Activated CD4-positive, alpha-beta memory T cell treated with anti-CD3 and anti-CD28 coated beads, Interleukin-2, amount 10 ng/mL, durations not matched to agents 7 days and 5 days (primary cell): ENCODE results near the gene ALPL. TPM values are rescaled to one million over a fixed set of nuclear protein-coding genes. Genes with fewer than 3 reads are reported as not detected.

Source experiments
- CTCF ChIA-PET: fragments of 350-600 bp; sonication (Branson Sonifier 250); formaldehyde crosslinking; loops from one replicate; lab custom pipeline; 2021; ENCODE audit warnings: antibody characterized with exemption, inconsistent platforms; lab: Charles Lee
- POLR2A ChIA-PET: fragments of 350-600 bp; sonication (Branson Sonifier 250); formaldehyde crosslinking; loops from one replicate; lab custom pipeline; 2021; ENCODE audit warnings: antibody characterized with exemption; lab: Charles Lee
- DNase-seq: peaks from one replicate; pipeline ENCODE4 v3.0.0-alpha.2; 2020
- H3K27ac Mint-ChIP-seq: one replicate; pipeline ENCODE4 v1.8.0; 2021; ENCODE audit warnings: mild to moderate bottlenecking, mixed read lengths
- H3K27me3 Mint-ChIP-seq: one replicate; pipeline ENCODE4 v1.8.0; 2021; ENCODE audit warnings: mixed read lengths
- H3K36me3 Mint-ChIP-seq: one replicate; pipeline ENCODE4 v1.8.0; 2021; ENCODE audit warnings: low read depth, mixed read lengths
- H3K4me1 Mint-ChIP-seq: one replicate; pipeline ENCODE4 v1.8.0; 2021; ENCODE audit warnings: mixed read lengths
- H3K4me3 Mint-ChIP-seq: one replicate; pipeline ENCODE4 v1.8.0; 2021; ENCODE audit warnings: mild to moderate bottlenecking, mixed read lengths
- H3K9me3 Mint-ChIP-seq: one replicate; pipeline ENCODE4 v1.8.0; 2021; ENCODE audit warnings: mixed read lengths
- total RNA-seq, 2 experiments: library from RNA; stranded (reverse); gene quantifications; one replicate each; pipeline ENCODE4 v1.2.3, GENCODE V29; 2021

The ALPL gene
- total RNA-seq, 2 experiments from 2014 or later, result not detected

GRCh38 chr1:21621051-21621450 lies 111.8 kb downstream of the ALPL start:
- Mint-ChIP-seq H3K4me3 (no peak overlapping the region), H3K27ac (no peak overlapping the region), H3K36me3 (no peaks in the 10 kb centered on the region), H3K9me3 (no peaks in the 10 kb centered on the region), H3K27me3 (peaks cover 15% of the 10 kb centered on the region), H3K4me1 (peaks cover 6% of the 10 kb centered on the region)
- CTCF ChIA-PET, result interaction anchor here (1.0 kb wide), 1 partner anchor 25 kb away, joined by 3 read pairs; no protein-coding TSS in a partner anchor
- no peak for DNase-seq
- POLR2A ChIA-PET, result no interaction called here

GRCh38 chr1:21621761-21622436 lies 112.7 kb downstream of the ALPL start:
- Mint-ChIP-seq H3K36me3 (no peaks in the 10 kb centered on the region), H3K27me3 (peaks cover 15% of the 10 kb centered on the region), H3K4me3 (no peak overlapping the region), H3K9me3 (no peaks in the 10 kb centered on the region), H3K4me1 (peaks cover 6% of the 10 kb centered on the region), H3K27ac (no peak overlapping the region)
- no peak for DNase-seq
- ChIA-PET CTCF (no interaction called here), POLR2A (no interaction called here)

GRCh38 chr1:21622466-21623315 lies 113.5 kb downstream of the ALPL start:
- H3K27ac Mint-ChIP-seq, result no peak overlapping the region
- peaks cover 6% of the 10 kb centered on the region for H3K4me1 Mint-ChIP-seq
- DNase-seq, result peak; percentile 59
- peak overlapping the region; percentile 35 for H3K4me3 Mint-ChIP-seq
- H3K36me3 Mint-ChIP-seq, result no peaks in the 10 kb centered on the region
- ChIA-PET CTCF (interaction anchor here (0.8 kb wide), 1 partner anchor 37 kb away, joined by 3 read pairs; no protein-coding TSS in a partner anchor), POLR2A (no interaction called here)
- no peaks in the 10 kb centered on the region for H3K9me3 Mint-ChIP-seq
- H3K27me3 Mint-ChIP-seq, result peaks cover 15% of the 10 kb centered on the region

GRCh38 chr1:21623410-21623961 lies 114.3 kb downstream of the ALPL start:
- Mint-ChIP-seq H3K4me1 (peaks cover 6% of the 10 kb centered on the region), H3K4me3 (no peak overlapping the region), H3K27ac (no peak overlapping the region), H3K27me3 (peaks cover 15% of the 10 kb centered on the region), H3K36me3 (no peaks in the 10 kb centered on the region), H3K9me3 (no peaks in the 10 kb centered on the region)
- ChIA-PET CTCF (interaction anchor here (0.8 kb wide), 1 partner anchor 36 kb away, joined by 3 read pairs; no protein-coding TSS in a partner anchor), POLR2A (no interaction called here)
- no peak for DNase-seq

GRCh38 chr1:21624571-21625389 lies 115.6 kb downstream of the ALPL start:
- CTCF ChIA-PET, result no interaction called here
- Mint-ChIP-seq H3K9me3 (no peaks in the 10 kb centered on the region), H3K27ac (no peak overlapping the region), H3K36me3 (no peaks in the 10 kb centered on the region), H3K27me3 (peaks cover 18% of the 10 kb centered on the region), H3K4me3 (no peak overlapping the region), H3K4me1 (peaks cover 6% of the 10 kb centered on the region)
- POLR2A ChIA-PET, result no interaction called here
- no peak for DNase-seq

- CTCF ChIA-PET, result no interaction called here
- Mint-ChIP-seq H3K4me3 (no peak overlapping the region), H3K9me3 (no peaks in the 10 kb centered on the region), H3K27ac (no peak overlapping the region), H3K36me3 (no peaks in the 10 kb centered on the region), H3K27me3 (peaks cover 19% of the 10 kb centered on the region), H3K4me1 (peaks cover 6% of the 10 kb centered on the region)
- no peak for DNase-seq
- POLR2A ChIA-PET, result no interaction called here
Observed at GRCh38 chr1:21625390-21626190, 116.4 kb downstream of the ALPL start.

- Mint-ChIP-seq H3K4me1 (peaks cover 2% of the 10 kb centered on the region), H3K36me3 (no peaks in the 10 kb centered on the region), H3K9me3 (no peaks in the 10 kb centered on the region), H3K27ac (no peak overlapping the region), H3K4me3 (no peak overlapping the region), H3K27me3 (peaks cover 12% of the 10 kb centered on the region)
- ChIA-PET POLR2A (no interaction called here), CTCF (interaction anchor here (0.7 kb wide), 1 partner anchor 1964 kb away, joined by 3 read pairs; no protein-coding TSS in a partner anchor)
- no peak for DNase-seq
Observed at GRCh38 chr1:21626921-21627339, 117.7 kb downstream of the ALPL start.

Other genes starting within 250 kb of the ALPL start
- 10 to 100 TPM; 85.3 to 87.9 TPM for gene ECE1, start 219.0 kb upstream of the ALPL start, total RNA-seq
- gene NBPF3, start 69.3 kb upstream of the ALPL start, total RNA-seq, result 1 to 10 TPM; 5.0 to 6.1 TPM
- gene RAP1GAP, start 159.9 kb downstream of the ALPL start, total RNA-seq, result under 1 TPM in 1 of 2 experiments, not detected in 1; 0.15 TPM